ENCODE data around the gene BZW1. TPM values are rescaled to one million over a fixed set of nuclear protein-coding genes. Genes with fewer than 3 reads are reported as not detected.

BZW1 gene
- total RNA-seq, 1 donor from 2014 or later: 254 TPM

- DNase-seq (ENCODE audit: extremely low spot score, unreplicated experiment): no peak
- Mint-ChIP-seq H3K9me3 (no peaks in the 10 kb centered on the region), H3K27me3 (peaks cover 7% of the 10 kb centered on the region), H3K36me3 (no peaks in the 10 kb centered on the region), H3K27ac (no peak overlapping the region), H3K4me3 (no peak overlapping the region), H3K4me1 (ENCODE audit: unreplicated experiment) (peaks cover 4% of the 10 kb centered on the region)
- TF ChIP-seq CTCF (conservative IDR thresholded peaks at IDR 0.05): no peak
Observed at GRCh38 chr2:200767111-200767885, 44.4 kb upstream of the BZW1 start.

DNA sequence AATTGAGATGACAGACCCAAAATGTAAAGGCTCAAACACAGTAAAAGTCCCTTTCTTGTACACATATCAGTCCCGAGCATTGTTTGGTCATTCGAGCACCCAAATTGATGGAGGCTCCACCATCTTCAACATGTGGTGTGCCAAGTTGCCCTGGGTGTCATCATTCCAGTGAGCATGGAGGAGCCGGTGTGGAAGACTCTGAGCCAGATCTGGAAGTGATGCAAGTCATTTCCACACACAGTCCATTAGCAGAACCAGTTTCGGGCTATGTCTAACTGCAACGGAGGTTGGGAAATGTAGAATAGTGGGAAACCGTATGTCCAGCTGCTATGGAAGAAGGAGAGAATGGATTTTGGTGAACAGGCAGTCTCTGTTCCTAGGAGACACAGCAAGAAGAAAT is 40.9 kb upstream of the BZW1 start:
- H3K9me3 Mint-ChIP-seq: no peaks in the 10 kb centered on the region
- no peak overlapping the region for H3K27ac Mint-ChIP-seq
- no peak overlapping the region for H3K4me3 Mint-ChIP-seq
- no peaks in the 10 kb centered on the region for H3K36me3 Mint-ChIP-seq
- no peak for TF ChIP-seq CTCF (conservative IDR thresholded peaks at IDR 0.05)
- H3K27me3 Mint-ChIP-seq: no peaks in the 10 kb centered on the region
- no peak for DNase-seq (ENCODE audit: extremely low spot score, unreplicated experiment)
- H3K4me1 Mint-ChIP-seq (ENCODE audit: unreplicated experiment): no peaks in the 10 kb centered on the region

GRCh38 chr2:200772620-200773019 is 39.1 kb upstream of the BZW1 start:
- H3K27me3 Mint-ChIP-seq: no peaks in the 10 kb centered on the region

GRCh38 chr2:200773083-200773482 is 38.6 kb upstream of the BZW1 start:
- Mint-ChIP-seq H3K27me3 (no peaks in the 10 kb centered on the region), H3K4me1 (ENCODE audit: unreplicated experiment) (no peaks in the 10 kb centered on the region), H3K36me3 (no peaks in the 10 kb centered on the region), H3K4me3 (no peak overlapping the region), H3K9me3 (no peaks in the 10 kb centered on the region), H3K27ac (no peak overlapping the region)
- no peak for TF ChIP-seq CTCF (conservative IDR thresholded peaks at IDR 0.05)
- DNase-seq (ENCODE audit: extremely low spot score, unreplicated experiment): no peak

More at GRCh38 chr2:200772620-200773019, 39.1 kb upstream of the BZW1 start:
- no peak for TF ChIP-seq CTCF (conservative IDR thresholded peaks at IDR 0.05)
- Mint-ChIP-seq H3K4me1 (ENCODE audit: unreplicated experiment) (no peaks in the 10 kb centered on the region), H3K9me3 (no peaks in the 10 kb centered on the region), H3K36me3 (no peaks in the 10 kb centered on the region), H3K27ac (no peak overlapping the region), H3K4me3 (no peak overlapping the region)
- no peak for DNase-seq (ENCODE audit: extremely low spot score, unreplicated experiment)

- H3K9me3 Mint-ChIP-seq: no peaks in the 10 kb centered on the region
- no peak for DNase-seq (ENCODE audit: extremely low spot score, unreplicated experiment)
- peak overlapping the region; percentile 29 for H3K27ac Mint-ChIP-seq
- no peak overlapping the region for H3K4me3 Mint-ChIP-seq
- H3K36me3 Mint-ChIP-seq: no peaks in the 10 kb centered on the region
- no peaks in the 10 kb centered on the region for H3K27me3 Mint-ChIP-seq
- TF ChIP-seq CTCF (conservative IDR thresholded peaks at IDR 0.05): no peak
- H3K4me1 Mint-ChIP-seq (ENCODE audit: unreplicated experiment): no peaks in the 10 kb centered on the region
Observed at GRCh38 chr2:200774920-200775319, 36.8 kb upstream of the BZW1 start.
